ENCODE results near the gene VMP1.

DNA sequence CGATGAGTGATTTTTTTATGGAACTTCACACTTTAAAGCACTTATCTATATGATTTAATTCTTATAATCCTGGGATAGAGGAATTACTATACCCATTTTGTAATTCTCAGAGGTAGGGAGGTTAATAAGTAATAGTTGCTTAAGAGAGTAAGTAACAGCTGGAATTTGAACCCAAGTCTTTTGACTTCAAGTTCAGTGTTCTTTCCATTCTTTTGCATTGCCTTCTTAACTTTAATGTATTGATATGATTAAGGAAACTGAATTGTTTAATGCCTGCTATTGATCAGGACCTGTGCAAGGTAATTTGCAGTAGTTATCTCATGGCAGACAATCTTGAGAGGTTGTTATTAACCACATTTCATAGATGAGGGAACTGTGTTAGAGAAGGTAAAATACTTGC lies 106.8 kb downstream of the VMP1 start:
- TF ChIP-seq RAD21 (IDR thresholded peaks at IDR 0.05) (no peak), YY1 (IDR thresholded peaks at IDR 0.05) (no peak), GABPA (IDR thresholded peaks at IDR 0.05 in 1 of 2, conservative IDR thresholded peaks at IDR 0.05 in 1 of 2) (no peak)
- TF ChIP-seq, protein P1, sequence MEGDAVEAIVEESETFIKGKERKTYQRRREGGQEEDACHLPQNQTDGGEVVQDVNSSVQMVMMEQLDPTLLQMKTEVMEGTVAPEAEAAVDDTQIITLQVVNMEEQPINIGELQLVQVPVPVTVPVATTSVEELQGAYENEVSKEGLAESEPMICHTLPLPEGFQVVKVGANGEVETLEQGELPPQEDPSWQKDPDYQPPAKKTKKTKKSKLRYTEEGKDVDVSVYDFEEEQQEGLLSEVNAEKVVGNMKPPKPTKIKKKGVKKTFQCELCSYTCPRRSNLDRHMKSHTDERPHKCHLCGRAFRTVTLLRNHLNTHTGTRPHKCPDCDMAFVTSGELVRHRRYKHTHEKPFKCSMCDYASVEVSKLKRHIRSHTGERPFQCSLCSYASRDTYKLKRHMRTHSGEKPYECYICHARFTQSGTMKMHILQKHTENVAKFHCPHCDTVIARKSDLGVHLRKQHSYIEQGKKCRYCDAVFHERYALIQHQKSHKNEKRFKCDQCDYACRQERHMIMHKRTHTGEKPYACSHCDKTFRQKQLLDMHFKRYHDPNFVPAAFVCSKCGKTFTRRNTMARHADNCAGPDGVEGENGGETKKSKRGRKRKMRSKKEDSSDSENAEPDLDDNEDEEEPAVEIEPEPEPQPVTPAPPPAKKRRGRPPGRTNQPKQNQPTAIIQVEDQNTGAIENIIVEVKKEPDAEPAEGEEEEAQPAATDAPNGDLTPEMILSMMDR (IDR thresholded peaks at IDR 0.05; ENCODE audit: low read depth, low read length, missing input control) = no peak
- TF ChIP-seq, protein P2, sequence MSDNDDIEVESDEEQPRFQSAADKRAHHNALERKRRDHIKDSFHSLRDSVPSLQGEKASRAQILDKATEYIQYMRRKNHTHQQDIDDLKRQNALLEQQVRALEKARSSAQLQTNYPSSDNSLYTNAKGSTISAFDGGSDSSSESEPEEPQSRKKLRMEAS (IDR thresholded peaks at IDR 0.05) = no peak

Data from liver (tissue), 3 donors.